Skeletal muscle tissue (tissue), 4 donors: ENCODE results near the gene ABCA6. TPM values are rescaled to one million over a fixed set of nuclear protein-coding genes. Genes with fewer than 3 reads are reported as not detected.
A peak's percentile ranks its signal among the peaks of the same experiment; 100 is the strongest.

ENCODE experiments used
- H3K27ac ChIP-seq: one replicate; pipeline ENCODE4 v1.7.0; 2013; ENCODE audit warnings: mild to moderate bottlenecking, low read depth, low read length, inconsistent platforms
- H3K27me3 ChIP-seq, 3 donors: one replicate each; pipeline ENCODE4 v1.7.0; 2013; ENCODE audit warnings: low read length in 3 of 3; ENCODE audit not compliant: control insufficient read depth in 3 of 3, insufficient read depth in 3 of 3
- H3K36me3 ChIP-seq, 3 donors: one replicate each; pipeline ENCODE4 v1.7.0; 2013; ENCODE audit warnings: low read length in 3 of 3; ENCODE audit not compliant: control insufficient read depth in 3 of 3, insufficient read depth in 3 of 3
- H3K4me1 ChIP-seq, 3 donors: one replicate each; pipeline ENCODE4 v1.7.0; 2013; ENCODE audit warnings: low read length in 3 of 3, mild to moderate bottlenecking in 3 of 3; ENCODE audit not compliant: control insufficient read depth in 3 of 3, insufficient read depth in 3 of 3
- H3K4me3 ChIP-seq, 3 donors: one replicate each; pipeline ENCODE4 v1.7.0; 2013; ENCODE audit warnings: low read length in 3 of 3
- H3K9ac ChIP-seq, 3 donors: one replicate each; pipeline ENCODE4 v1.7.0; 2013; ENCODE audit warnings: low read length in 3 of 3, mild to moderate bottlenecking in 3 of 3, moderate library complexity in 2 of 3, low read depth in 1 of 3
- H3K9me3 ChIP-seq, 3 donors: one replicate each; pipeline ENCODE4 v1.7.0; 2013; ENCODE audit warnings: low read length in 3 of 3; ENCODE audit not compliant: control insufficient read depth in 3 of 3
- total RNA-seq: library from RNA; depleted of rRNA; stranded (reverse); fragments of >200 nt; gene quantifications from one replicate; pipeline ENCODE4 v1.2.3, GENCODE V29; 2014
- donor health status: Osteomylitis.

Gene ABCA6
- 31.8 TPM for total RNA-seq

- Histone ChIP-seq H3K4me3 (peak within 1 kb of the TSS in 2 of 3 donors; percentile 24 to 65), H3K4me1 (no peaks in the 10 kb centered on the region), H3K9ac (peak within 1 kb of the TSS in 1 of 3 donors; percentile 33), H3K27ac (peak within 1 kb of the TSS; percentile 37), H3K27me3 (no peaks in the 10 kb centered on the region), H3K9me3 (no peaks in the 10 kb centered on the region), H3K36me3 (peaks cover 0 to 10% (median 5%) of the 10 kb centered on the region in 3 donors)
Observed at GRCh38 chr17:69141431-69142174, at the start of gene ABCA6. ABCA6 (minus strand) TSS chr17:69141895; CDS start chr17:69140703, 1,192 bp downstream.

- Histone ChIP-seq H3K9me3 (no peaks in the 10 kb centered on the region), H3K27me3 (no peaks in the 10 kb centered on the region), H3K4me3 (no peak overlapping the region), H3K4me1 (no peaks in the 10 kb centered on the region), H3K27ac (no peak overlapping the region), H3K9ac (no peak overlapping the region), H3K36me3 (peaks cover 5 to 16% (median 9%) of the 10 kb centered on the region in 3 donors)
Observed at GRCh38 chr17:69188796-69189195, 47.1 kb upstream of the ABCA6 start.

- H3K36me3 ChIP-seq = peaks cover 5 to 21% (median 9%) of the 10 kb centered on the region in 3 donors
- H3K9me3 ChIP-seq = no peaks in the 10 kb centered on the region
- no peak overlapping the region for H3K9ac ChIP-seq
- no peaks in the 10 kb centered on the region for H3K27me3 ChIP-seq
- no peak overlapping the region for H3K4me3 ChIP-seq
- H3K27ac ChIP-seq = no peak overlapping the region
- H3K4me1 ChIP-seq = no peaks in the 10 kb centered on the region
Observed at GRCh38 chr17:69188064-69188463, 46.4 kb upstream of the ABCA6 start.

GRCh38 chr17:69187294-69187693 is 45.6 kb upstream of the ABCA6 start:
- Histone ChIP-seq H3K9me3 (no peaks in the 10 kb centered on the region), H3K27ac (no peak overlapping the region), H3K27me3 (no peaks in the 10 kb centered on the region), H3K9ac (no peak overlapping the region), H3K36me3 (peaks cover 0 to 23% (median 6%) of the 10 kb centered on the region in 3 donors), H3K4me1 (no peaks in the 10 kb centered on the region), H3K4me3 (no peak overlapping the region)

- Histone ChIP-seq H3K4me1 (no peaks in the 10 kb centered on the region), H3K27ac (no peak overlapping the region), H3K4me3 (no peak overlapping the region), H3K9me3 (no peaks in the 10 kb centered on the region), H3K36me3 (peaks cover 7 to 20% (median 10%) of the 10 kb centered on the region in 3 donors), H3K9ac (no peak overlapping the region), H3K27me3 (no peaks in the 10 kb centered on the region)
Observed at GRCh38 chr17:69179227-69179952, 37.7 kb upstream of the ABCA6 start.

GRCh38 chr17:69176457-69176795 is 34.7 kb upstream of the ABCA6 start:
- Histone ChIP-seq H3K4me1 (no peaks in the 10 kb centered on the region), H3K27me3 (no peaks in the 10 kb centered on the region), H3K36me3 (peaks cover 3 to 6% (median 6%) of the 10 kb centered on the region in 3 donors), H3K9ac (no peak overlapping the region), H3K4me3 (no peak overlapping the region), H3K27ac (no peak overlapping the region), H3K9me3 (no peaks in the 10 kb centered on the region)

GRCh38 chr17:69175625-69176456 is 34.1 kb upstream of the ABCA6 start:
- Histone ChIP-seq H3K27ac (no peak overlapping the region), H3K9me3 (no peaks in the 10 kb centered on the region), H3K36me3 (peaks cover 3 to 6% (median 6%) of the 10 kb centered on the region in 3 donors), H3K4me3 (no peak overlapping the region), H3K9ac (no peak overlapping the region), H3K4me1 (no peaks in the 10 kb centered on the region), H3K27me3 (no peaks in the 10 kb centered on the region)

GRCh38 chr17:69175262-69175624 is 33.5 kb upstream of the ABCA6 start:
- Histone ChIP-seq H3K9me3 (no peaks in the 10 kb centered on the region), H3K4me3 (no peak overlapping the region), H3K36me3 (peaks cover 3 to 6% (median 6%) of the 10 kb centered on the region in 3 donors), H3K27me3 (no peaks in the 10 kb centered on the region), H3K27ac (no peak overlapping the region), H3K9ac (no peak overlapping the region), H3K4me1 (no peaks in the 10 kb centered on the region)

GRCh38 chr17:69173118-69173517 is 31.4 kb upstream of the ABCA6 start:
- H3K27ac ChIP-seq = no peak overlapping the region
- H3K36me3 ChIP-seq = peaks cover 6% of the 10 kb centered on the region in 3 donors
- no peaks in the 10 kb centered on the region for H3K27me3 ChIP-seq
- no peaks in the 10 kb centered on the region for H3K9me3 ChIP-seq
- no peak overlapping the region for H3K9ac ChIP-seq
- H3K4me1 ChIP-seq = no peaks in the 10 kb centered on the region
- no peak overlapping the region for H3K4me3 ChIP-seq
